HCT116 (cell line): ENCODE data around the gene RANBP10. TPM values are rescaled to one million over a fixed set of nuclear protein-coding genes. Genes with fewer than 3 reads are reported as not detected.

Experiments used
- ATAC-seq: fragments of 200-7000 bp; cut with Tn5 transposase; 2 replicates; pipeline ENCODE4 v1.9.1; 2020; ENCODE audit warnings: mild to moderate bottlenecking, moderate library complexity
- BruUV-seq: library from RNA; stranded (reverse); fragments of 400-500 nt; replicated peaks from 2 replicates; lab custom pipeline; 2021; lab: Mats Ljungman, UMichigan
- CTCF ChIA-PET: fragments of 300-600 bp; sonication (Branson Sonifier 250); formaldehyde crosslinking; loops from one replicate; lab custom pipeline; 2021; ENCODE audit warnings: antibody characterized with exemption; lab: Charles Lee
- POLR2A ChIA-PET: fragments of 300-600, 350-600 bp; sonication (Branson Sonifier 250); formaldehyde crosslinking; loops from one replicate; lab custom pipeline; 2021; ENCODE audit warnings: antibody characterized with exemption; lab: Charles Lee
- RAD21 ChIA-PET, 2 experiments: fragments of 300-600 bp; sonication (Branson Sonifier 250); formaldehyde crosslinking; loops; one replicate each; lab custom pipeline; 2023; ENCODE audit warnings: low total read pairs in 2 of 2; ENCODE audit not compliant: uncharacterized antibody in 2 of 2, unreplicated experiment in 2 of 2, low non-redundant PET in 1 of 2; lab: Charles Lee
- DNase-seq: peaks from one replicate; pipeline ENCODE4 v3.0.0-alpha.2; 2010; ENCODE audit warnings: low read depth, low spot score
- H2AFZ ChIP-seq: fragments of 200-600 bp; shearing (Covaris generic), sonication (generic); 2 replicates; pipeline ENCODE4 v1.6.1; 2017; ENCODE audit warnings: low read depth, mixed run types, mixed read lengths, antibody characterized with exemption, low read length; ENCODE audit not compliant: poor library complexity, severe bottlenecking
- H3K27ac ChIP-seq: 2 replicates; pipeline ENCODE4 v1.5.1; 2012; ENCODE audit warnings: low read depth, low read length
- H3K27me3 ChIP-seq: fragments of 200-600 bp; sonication (generic); 2 replicates; pipeline ENCODE4 v1.6.1; 2016; ENCODE audit warnings: mixed run types, low read length, mixed read lengths; ENCODE audit not compliant: insufficient read depth
- H3K36me3 ChIP-seq, 2 experiments: fragments of 200-500 bp in 1 of 2; fragments of 200-600 bp in 1 of 2; sonication (Bioruptor generic) in 1 of 2; sonication (generic) in 1 of 2; 2 replicates each; pipeline versions ENCODE4 v1.5.1 to v1.6.1; 2014 to 2016; ENCODE audit warnings: low read length in 2 of 2, inconsistent platforms in 1 of 2, mixed read lengths in 1 of 2, mixed run types in 1 of 2; ENCODE audit not compliant: insufficient read depth in 2 of 2, control insufficient read depth in 1 of 2
- H3K4me1 ChIP-seq, 2 experiments: fragments of 200-600 bp in 1 of 2; sonication (generic) in 1 of 2; 2 replicates each; pipeline versions ENCODE4 v1.5.1 to v1.6.1; 2012 to 2017; ENCODE audit warnings: low read length in 2 of 2, inconsistent platforms in 1 of 2, mild to moderate bottlenecking in 1 of 2, mixed read lengths in 1 of 2, mixed run types in 1 of 2, moderate library complexity in 1 of 2; ENCODE audit not compliant: insufficient read depth in 2 of 2, control insufficient read depth in 1 of 2
- H3K4me2 ChIP-seq: fragments of 200-600 bp; sonication (generic); 2 replicates; pipeline ENCODE4 v1.6.1; 2017; ENCODE audit warnings: mixed run types, low read length, mixed read lengths
- H3K4me3 ChIP-seq, 2 experiments: fragments of 200-600 bp in 1 of 2; sonication (generic) in 1 of 2; replicated peaks in 1 of 2; 2 replicates each; pipeline ENCODE4 v1.5.1; 2011 to 2016; ENCODE audit warnings: low read length in 2 of 2, control low read depth in 1 of 2, low read depth in 1 of 2, mild to moderate bottlenecking in 1 of 2, mixed read lengths in 1 of 2, mixed run types in 1 of 2
- H3K79me2 ChIP-seq: fragments of 200-600 bp; sonication (generic); 2 replicates; pipeline ENCODE4 v1.6.1; 2017; ENCODE audit warnings: mild to moderate bottlenecking, mixed run types, low read length, moderate library complexity, mixed read lengths; ENCODE audit not compliant: insufficient read depth
- H3K9ac ChIP-seq: fragments of 200-600 bp; sonication (generic); 2 replicates; pipeline ENCODE4 v1.6.1; 2016; ENCODE audit warnings: low read length, mixed read lengths
- H3K9me2 ChIP-seq: fragments of 200-600 bp; sonication (generic), shearing (Covaris generic); 2 replicates; pipeline ENCODE4 v1.6.1; 2017; ENCODE audit warnings: mixed run types, mild to moderate bottlenecking, moderate library complexity; ENCODE audit not compliant: insufficient read depth
- H3K9me3 ChIP-seq, 2 experiments: fragments of 200-500 bp in 1 of 2; fragments of 200-600 bp in 1 of 2; sonication (Bioruptor generic) in 1 of 2; sonication (generic) in 1 of 2; 2 replicates each; pipeline ENCODE4 v1.6.1; 2014 to 2017; ENCODE audit warnings: low read length in 2 of 2, mixed read lengths in 2 of 2, inconsistent platforms in 1 of 2, low read depth in 1 of 2, mild to moderate bottlenecking in 1 of 2, mixed run types in 1 of 2, moderate library complexity in 1 of 2; ENCODE audit not compliant: control insufficient read depth in 1 of 2, insufficient read depth in 1 of 2
- H4K20me1 ChIP-seq: fragments of 200-600 bp; sonication (generic), shearing (Covaris generic); 2 replicates; pipeline ENCODE4 v1.6.1; 2017; ENCODE audit warnings: mixed run types, mild to moderate bottlenecking, moderate library complexity; ENCODE audit not compliant: insufficient read depth
- ATF3 ChIP-seq: IDR thresholded peaks from 2 replicates; pipeline ENCODE4 v1.6.1; 2012
- CBX3 ChIP-seq: IDR thresholded peaks from 2 replicates; pipeline ENCODE4 v1.6.1; 2012; ENCODE audit warnings: low read depth
- CEBPB ChIP-seq: IDR thresholded peaks from 2 replicates; pipeline ENCODE4 v1.6.1; 2012; ENCODE audit warnings: low read depth
- CTCF ChIP-seq, 3 experiments: fragments of 200-600 bp in 1 of 3; sonication (generic) in 1 of 3; IDR thresholded peaks in 2 of 3; conservative IDR thresholded peaks in 1 of 3; 2 replicates each; pipeline ENCODE4 v1.5.1; 2012 to 2017; ENCODE audit warnings: low read depth in 2 of 3, low read length in 2 of 3, antibody characterized with exemption in 1 of 3, borderline replicate concordance in 1 of 3, control low read depth in 1 of 3, mild to moderate bottlenecking in 1 of 3, mixed read lengths in 1 of 3, mixed run types in 1 of 3, moderate library complexity in 1 of 3; ENCODE audit not compliant: insufficient read depth in 1 of 3
- ELF1 ChIP-seq: IDR thresholded peaks from 2 replicates; pipeline ENCODE4 v1.6.1; 2012; ENCODE audit warnings: low read depth, borderline replicate concordance
- EZH2 ChIP-seq: fragments of 200-600 bp; sonication (generic); IDR thresholded peaks from 2 replicates; pipeline ENCODE4 v1.6.1; 2017; ENCODE audit warnings: antibody characterized with exemption, mixed run types
- EZH2phosphoT487 ChIP-seq: fragments of 200-600 bp; IDR thresholded peaks from 2 replicates; pipeline ENCODE4 v1.6.1; 2018; ENCODE audit warnings: antibody characterized with exemption, borderline replicate concordance
- FOSL1 ChIP-seq: IDR thresholded peaks from 2 replicates; pipeline ENCODE4 v1.6.1; 2012; ENCODE audit warnings: low read depth
- JUND ChIP-seq: IDR thresholded peaks from 2 replicates; pipeline ENCODE4 v1.6.1; 2012
- POLR2AphosphoS5 ChIP-seq: IDR thresholded peaks from 2 replicates; pipeline ENCODE4 v1.6.1; 2011; ENCODE audit warnings: mild to moderate bottlenecking, low read depth, low read length, moderate library complexity
- RAD21 ChIP-seq: IDR thresholded peaks from 2 replicates; pipeline ENCODE4 v1.6.1; 2012; ENCODE audit warnings: low read depth, mild to moderate bottlenecking
- REST ChIP-seq: IDR thresholded peaks from 2 replicates; pipeline ENCODE4 v1.6.1; 2012; ENCODE audit warnings: low read depth
- SIN3A ChIP-seq: IDR thresholded peaks from 2 replicates; pipeline ENCODE4 v1.6.1; 2012; ENCODE audit warnings: low read depth
- SP1 ChIP-seq: IDR thresholded peaks from 2 replicates; pipeline ENCODE4 v1.6.1; 2012; ENCODE audit warnings: low read depth
- SRF ChIP-seq: IDR thresholded peaks from 2 replicates; pipeline ENCODE4 v1.6.1; 2012; ENCODE audit warnings: low read depth
- TCF7L2 ChIP-seq: IDR thresholded peaks from 2 replicates; pipeline ENCODE4 v1.7.0; 2011; ENCODE audit warnings: borderline replicate concordance, inconsistent platforms; ENCODE audit not compliant: insufficient read depth, insufficient read length; ENCODE audit errors: extremely low read depth
- YY1 ChIP-seq: IDR thresholded peaks from 2 replicates; pipeline ENCODE4 v1.6.1; 2011; ENCODE audit warnings: low read length, low read depth, moderate library complexity, mild to moderate bottlenecking; ENCODE audit not compliant: insufficient replicate concordance; ENCODE audit errors: extremely low read depth
- ZBTB33 ChIP-seq: IDR thresholded peaks from 2 replicates; pipeline ENCODE4 v1.6.1; 2011; ENCODE audit warnings: mild to moderate bottlenecking, low read length, moderate library complexity; ENCODE audit not compliant: insufficient replicate concordance; ENCODE audit errors: extremely low read depth
- ZFX ChIP-seq: fragments of 450-650 bp; IDR thresholded peaks from 2 replicates; pipeline ENCODE4 v1.6.1; 2017
- intact Hi-C: fragments of 100-400 bp; cut with micrococcal nuclease; formaldehyde crosslinking; loops from 2 replicates; pipeline ENCODE4 v1.10.0; 2022
- total RNA-seq: library from RNA; stranded (reverse); gene quantifications from one replicate; pipeline ENCODE4 v1.2.1, GENCODE V29; 2021; ENCODE audit not compliant: unreplicated experiment

RANBP10 gene
- total RNA-seq, 1 experiment from 2014 or later: 16.9 TPM

GRCh38 chr16:67685388-67686112, 120.8 kb downstream of the RANBP10 start:
- H3K9ac ChIP-seq: no peak overlapping the region
- intact Hi-C loops: no loop called here
- H3K36me3 ChIP-seq: peaks cover 4 to 11% of the 10 kb centered on the region in 2 experiments; a peak in 2 of 4 replicates
- ATAC-seq (no peak), DNase-seq (no peak)
- H3K9me2 ChIP-seq: no peaks in the 10 kb centered on the region
- H3K4me1 ChIP-seq: no peaks in the 10 kb centered on the region
- no peaks in the 10 kb centered on the region for H4K20me1 ChIP-seq
- no peak overlapping the region for H3K4me3 ChIP-seq
- no peaks in the 10 kb centered on the region for H3K79me2 ChIP-seq
- CTCF ChIA-PET: no interaction called here
- no peaks in the 10 kb centered on the region for H3K27me3 ChIP-seq
- RAD21 ChIA-PET: no interaction called here
- no peak overlapping the region for H3K4me2 ChIP-seq
- POLR2A ChIA-PET: no interaction called here
- TF ChIP-seq SP1: no peak
- TF ChIP-seq POLR2AphosphoS5: no peak
- TF ChIP-seq TCF7L2: no peak
- no peak for TF ChIP-seq EZH2phosphoT487
- TF ChIP-seq YY1: no peak
- no peak for TF ChIP-seq CEBPB
- no peak for TF ChIP-seq CBX3
- no peak for TF ChIP-seq ATF3
- TF ChIP-seq SIN3A: no peak
- no peak for TF ChIP-seq FOSL1
- no peak for TF ChIP-seq JUND
- no peak for TF ChIP-seq RAD21
- TF ChIP-seq ZBTB33: no peak
- TF ChIP-seq EZH2: no peak
- TF ChIP-seq CTCF (IDR thresholded peaks at IDR 0.05 in 2 of 3, conservative IDR thresholded peaks at IDR 0.05 in 1 of 3; ENCODE audit: borderline replicate concordance in 1 of 3, insufficient read depth in 1 of 3, low read depth in 2 of 3, low read length in 2 of 3): no peak
- no peak for TF ChIP-seq ZFX
- TF ChIP-seq REST: no peak
- TF ChIP-seq ELF1: no peak
- no peak for TF ChIP-seq SRF
- no peak overlapping the region for H2AFZ ChIP-seq
- no TSS peak for BruUV-seq
- H3K27ac ChIP-seq: no peak overlapping the region
- H3K9me3 ChIP-seq: no peaks in the 10 kb centered on the region
